Heart left ventricle (tissue), 13 donors: Measurements from ENCODE around the gene WASF3.

Experiments
- CTCF ChIP-seq, 12 donors: fragments of 200-600 bp; sonication (generic) in 4 of 12; IDR thresholded peaks; one replicate each; pipeline versions ENCODE4 v1.5.0 to v1.8.0; 2018 to 2022; ENCODE audit warnings: antibody characterized with exemption in 12 of 12, mild to moderate bottlenecking in 5 of 12
- POLR2A ChIP-seq, 2 donors: fragments of 450-650 bp; IDR thresholded peaks; one replicate each; pipeline ENCODE4 v1.6.1; 2017; ENCODE audit warnings: antibody characterized with exemption in 2 of 2, mild to moderate bottlenecking in 2 of 2, moderate library complexity in 2 of 2
- donor health status: ischemic (EF 13 %, LVEDD 7.1; RV severe dilation, severe dysfunction).
- donor health status: DM: no; HTN: yes; CAD: no.
- donor health status: DM: no; HTN: no; CAD: no.
- donor health status: ischemic (EF 25% LVEDD 6.9; RV normal size, moderate dysfunction).
- donor health status: ischemic (EF 25% LVEDD 5.7; RV mildly dilated, moderate dysfunction).
- donor health status: ischemic (EF 35%, LVEDD 5.7; RV mildly dilated, moderate dysfunction).
- donor health status: nonischemic (EF 11% LVEDD 7.7; RV severe dilation, severe dysfunction).
- donor health status: DM: yes; HTN: yes; CAD: no.
- donor health status: PGD.
- donor health status: ischemic (EF 29% LVEDD 5.4; RV normal size, mild dysfunction).
- donor health status: nonischemic (EF 23%, LVEDD 6.1; RV moderate dilation, normal function).

DNA sequence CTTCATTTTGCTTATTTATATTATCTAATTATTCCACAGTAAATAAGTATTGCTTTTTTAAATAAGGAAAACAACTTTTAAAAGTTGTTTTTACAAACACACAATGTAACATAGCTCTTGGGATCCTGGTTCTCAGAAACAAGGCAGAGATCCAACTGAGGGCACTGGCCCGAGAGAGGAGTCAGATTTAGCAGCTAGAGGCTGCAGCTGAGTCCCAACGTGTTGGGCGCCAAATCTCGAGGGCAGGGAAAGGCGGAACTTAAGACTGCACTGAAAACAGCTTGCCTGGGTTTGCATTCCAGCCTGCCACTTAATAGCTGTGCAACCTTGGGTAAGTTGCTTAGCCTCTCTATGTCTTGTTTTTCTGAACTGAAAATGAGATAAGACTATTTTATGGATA is 16.4 kb upstream of the WASF3 start:
- TF ChIP-seq CTCF (IDR thresholded peaks at IDR 0.05) = no peak
- TF ChIP-seq POLR2A (IDR thresholded peaks at IDR 0.05) = no peak
